CD4-positive, alpha-beta T cell treated with Interleukin-12 subunit alpha and Interleukin-12 subunit beta, for 1 hour (primary cell): ENCODE results near the gene INKA1.

Experiments
- DNase-seq: peaks from one replicate; pipeline ENCODE4 v3.0.0-alpha.2; 2020

The INKA1 gene

DNA sequence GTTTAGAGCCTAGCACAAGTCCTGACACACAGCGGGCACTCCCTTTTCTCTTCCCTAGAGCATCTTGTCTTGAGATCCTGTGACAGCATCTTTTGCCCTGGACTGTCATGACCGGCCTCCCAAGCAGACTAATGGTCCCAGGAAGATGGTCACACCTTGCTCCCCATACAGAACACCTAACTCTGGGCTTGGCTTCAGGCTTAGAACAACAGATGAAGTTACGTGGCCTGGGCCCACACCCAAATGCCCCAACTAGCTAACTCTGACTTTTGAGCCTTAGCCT lies 15.9 kb upstream of the INKA1 start:
- DNase-seq = no peak

DNA sequence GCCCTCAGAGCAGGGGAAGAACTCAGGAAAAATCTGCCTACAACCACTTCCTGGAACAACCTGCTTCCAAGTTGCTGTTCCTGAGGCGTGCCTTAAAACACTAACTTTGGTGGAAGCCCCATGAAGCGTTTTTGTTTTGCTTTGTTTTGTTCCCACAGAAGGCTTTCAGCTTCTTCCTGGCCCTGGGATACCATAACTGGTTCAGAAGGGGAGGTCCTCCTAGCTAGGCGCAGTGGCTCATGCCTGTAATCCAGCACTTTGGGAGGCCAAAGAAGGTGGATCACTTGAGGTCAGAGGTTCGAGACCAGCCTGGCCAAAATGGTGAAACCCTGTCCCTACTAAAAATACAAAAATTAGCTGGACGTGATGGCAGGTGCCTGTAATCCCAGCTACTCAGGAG lies 15.5 kb upstream of the INKA1 start:
- DNase-seq = no peak

DNA sequence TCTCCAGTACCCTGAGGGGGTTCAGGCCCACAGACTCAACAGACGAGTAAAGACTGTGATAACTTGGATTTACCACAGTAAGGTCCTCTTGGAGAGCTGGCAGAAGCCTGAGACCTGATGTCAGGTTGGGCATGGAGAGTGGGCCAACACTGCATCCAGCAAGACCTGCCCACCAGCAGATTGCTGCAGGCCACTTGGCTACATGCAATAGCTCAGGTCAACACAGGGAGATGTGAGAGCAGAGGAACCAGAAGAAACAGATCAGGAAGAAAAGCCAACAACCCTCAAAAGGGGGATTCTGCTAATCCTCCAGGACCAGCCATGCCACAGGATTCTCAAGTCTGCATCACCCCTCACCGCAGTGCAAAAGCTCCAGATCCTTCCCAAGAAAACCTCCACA lies 15.0 kb upstream of the INKA1 start:
- no peak for DNase-seq

DNA sequence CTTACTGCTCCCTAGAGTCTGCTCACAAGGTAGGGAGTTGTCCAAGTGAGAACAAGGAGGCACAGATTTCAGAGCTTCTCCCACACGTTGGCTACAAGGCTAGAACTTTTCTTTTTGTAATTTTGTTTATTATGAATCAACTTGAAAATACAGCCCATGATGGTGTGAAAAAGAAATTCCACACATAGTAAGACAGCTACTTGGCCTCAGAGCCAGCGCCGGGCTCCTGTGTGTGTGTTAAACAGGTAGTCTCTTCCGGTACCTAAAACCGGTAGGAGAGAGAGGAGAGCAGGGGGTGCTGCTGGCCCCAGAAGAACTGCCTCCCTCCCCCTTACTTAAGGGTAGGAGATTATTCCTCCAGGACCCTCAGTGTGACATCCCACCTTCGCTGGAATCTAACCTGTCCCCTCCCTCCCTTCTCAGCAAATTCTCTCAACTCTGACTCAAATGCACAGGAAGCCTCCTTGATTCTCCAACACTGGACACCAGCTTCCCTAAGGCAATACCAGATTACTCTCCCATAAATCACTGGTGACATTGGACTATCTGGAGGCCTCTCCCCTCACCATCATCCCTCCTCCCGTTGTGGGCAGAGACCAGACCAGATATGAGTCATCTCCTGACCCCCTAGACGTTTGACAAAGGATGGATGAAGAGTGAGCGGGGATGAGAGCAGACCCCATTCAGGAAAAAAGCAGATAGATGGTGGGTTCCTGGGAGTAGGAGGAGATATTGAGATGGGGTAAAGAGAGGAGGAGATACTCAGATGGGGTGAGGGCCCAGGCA lies 12.2 kb upstream of the INKA1 start:
- DNase-seq = no peak

DNA sequence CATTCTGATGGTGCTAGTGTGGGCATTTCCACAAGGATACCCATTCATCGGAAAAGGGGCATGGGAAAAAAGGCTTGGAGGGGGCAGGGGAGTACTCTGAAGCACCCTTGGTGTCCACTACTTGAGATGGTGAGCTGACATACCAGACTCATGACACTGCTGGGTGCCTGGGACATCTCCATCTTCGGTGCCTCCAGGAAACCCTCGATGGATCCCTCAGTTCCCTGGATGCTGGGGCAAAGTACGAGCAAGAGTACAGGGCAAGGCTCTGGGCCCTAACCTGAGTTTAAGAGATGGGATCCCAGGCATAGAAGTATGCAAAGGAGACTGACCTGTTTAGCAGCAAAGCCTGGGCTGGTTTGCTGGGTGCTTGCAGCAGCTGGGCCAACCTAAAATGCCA lies 11.5 kb upstream of the INKA1 start:
- no peak for DNase-seq

DNA sequence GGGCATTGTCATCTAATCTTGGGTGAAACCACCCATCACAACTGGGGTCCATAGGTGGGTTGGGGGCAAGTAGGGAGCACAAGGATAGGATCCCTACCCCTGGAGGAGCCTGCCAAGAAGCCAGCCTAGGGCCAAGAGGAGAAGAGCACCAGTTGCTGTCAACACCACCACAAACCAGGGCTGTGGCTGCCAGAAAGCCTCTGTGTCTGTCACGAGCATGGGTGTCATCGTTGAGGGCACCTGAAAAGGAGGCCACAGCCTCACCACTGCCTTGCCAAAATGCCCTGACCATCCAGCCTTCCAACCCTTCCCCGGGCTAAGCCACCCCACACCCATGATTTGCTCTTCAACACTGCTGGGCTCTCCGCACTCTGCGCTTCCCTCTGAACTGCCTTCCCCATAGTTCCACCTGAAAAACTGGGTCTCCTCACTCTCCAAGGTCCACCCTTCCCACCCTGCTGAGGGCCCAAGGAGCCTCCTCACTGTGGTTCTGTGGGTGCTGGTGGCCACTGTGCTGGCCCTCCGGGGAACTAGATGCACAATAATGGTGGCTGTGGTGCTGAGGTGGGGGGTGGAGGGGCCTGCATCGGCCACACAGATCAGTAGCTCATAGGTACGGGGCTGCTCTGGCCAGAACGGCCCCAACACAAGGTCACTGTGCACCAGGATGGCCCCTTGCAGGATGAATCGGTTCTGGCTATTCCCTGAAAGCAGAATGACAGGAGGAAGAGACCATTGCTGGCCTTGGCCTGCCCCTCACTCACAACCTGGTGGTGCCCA lies 10.5 kb upstream of the INKA1 start:
- no peak for DNase-seq

DNA sequence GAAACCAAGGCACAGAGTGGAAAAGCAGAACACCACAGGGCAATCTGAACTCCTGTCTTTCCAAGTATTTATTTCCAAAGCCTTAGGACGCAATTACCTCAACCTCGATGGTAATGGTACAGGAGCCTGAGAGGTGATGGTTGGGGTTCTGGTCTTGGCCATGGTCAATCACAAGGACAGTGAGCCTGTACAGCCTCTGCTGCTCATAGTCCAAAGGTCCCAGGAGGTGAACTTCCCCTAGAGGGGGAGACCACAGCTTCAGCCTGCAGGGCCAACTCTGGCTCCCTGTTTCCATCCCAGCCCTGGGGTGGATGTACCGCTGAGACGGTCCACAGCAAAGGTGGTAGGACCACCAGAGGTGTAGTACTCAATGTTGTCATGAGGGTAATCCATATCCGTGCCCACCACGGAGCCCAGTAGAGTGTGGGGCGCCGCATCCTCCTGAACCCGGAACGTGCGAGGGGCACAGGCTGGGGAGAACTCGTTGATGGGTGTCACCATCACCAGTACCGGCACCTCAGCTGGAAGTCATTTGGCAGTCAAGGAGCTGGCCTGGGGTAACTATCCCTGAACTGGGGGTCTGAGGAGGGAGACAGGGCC lies 9.5 kb upstream of the INKA1 start:
- DNase-seq = no peak

DNA sequence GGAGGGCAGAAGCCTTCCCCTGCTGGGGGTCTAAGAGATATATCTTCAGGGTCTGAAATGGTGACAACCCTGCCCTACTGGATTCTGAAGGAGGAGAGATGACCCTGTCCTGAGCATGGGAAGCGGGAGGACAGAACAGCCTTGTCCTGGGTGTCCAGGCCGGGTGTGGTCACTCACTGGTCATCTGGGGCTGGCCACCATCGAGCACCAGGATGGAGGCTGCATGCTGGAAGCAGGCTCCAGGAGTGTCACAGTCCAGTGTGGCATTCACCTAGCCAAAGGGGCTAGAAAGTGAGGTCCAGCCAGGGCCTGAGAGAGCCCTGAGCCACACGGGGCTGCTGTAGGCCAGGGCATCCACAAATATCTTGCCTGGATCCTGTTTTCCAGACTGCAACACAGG lies 8.6 kb upstream of the INKA1 start:
- no peak for DNase-seq

DNA sequence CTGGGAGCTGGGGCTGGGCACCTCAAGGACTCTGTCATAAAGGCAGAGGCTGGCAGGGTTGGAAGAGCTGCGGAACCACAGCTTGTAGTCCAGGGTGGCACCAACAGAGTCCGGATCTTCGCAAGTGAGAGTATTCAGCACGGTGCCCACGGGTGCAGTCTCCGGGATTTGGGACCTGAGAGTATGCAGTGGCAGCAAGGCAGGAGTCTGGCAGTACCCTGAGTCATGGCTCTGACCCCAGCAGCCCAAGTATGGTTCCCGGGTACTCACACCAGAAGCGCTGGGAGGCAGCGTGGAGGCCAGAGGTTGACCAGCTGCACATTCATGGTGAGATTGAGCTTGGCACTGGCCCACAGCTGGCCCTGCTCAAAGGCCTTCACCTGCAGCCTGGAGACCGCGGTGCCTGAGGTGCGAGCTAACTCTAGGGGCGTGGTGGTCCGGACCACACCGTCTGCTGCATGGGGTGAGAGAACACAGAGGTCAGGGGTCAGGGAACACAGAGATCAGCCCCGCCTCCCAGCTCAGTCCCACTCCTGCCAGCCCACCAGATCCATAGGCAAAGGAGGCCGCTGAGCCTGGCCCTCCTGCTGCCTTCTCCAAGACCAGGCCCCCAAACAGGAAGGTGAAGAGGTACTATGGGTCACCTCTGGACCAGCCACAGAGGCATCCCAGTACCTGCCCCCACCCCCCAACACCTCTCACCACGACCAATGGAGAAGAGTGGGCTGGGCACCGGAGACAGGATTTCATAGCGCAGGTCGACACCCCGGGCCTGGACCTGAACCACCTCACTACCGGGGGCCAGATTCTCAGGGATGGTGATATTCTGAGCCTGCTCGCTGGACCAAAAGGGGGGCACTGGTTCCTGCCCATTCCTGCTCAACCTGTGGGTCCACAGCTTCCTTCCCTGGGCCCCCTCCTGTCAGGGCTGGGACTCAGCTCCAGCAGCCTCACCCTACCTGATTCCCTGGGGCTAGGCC lies 7.8 kb upstream of the INKA1 start:
- no peak for DNase-seq

DNA sequence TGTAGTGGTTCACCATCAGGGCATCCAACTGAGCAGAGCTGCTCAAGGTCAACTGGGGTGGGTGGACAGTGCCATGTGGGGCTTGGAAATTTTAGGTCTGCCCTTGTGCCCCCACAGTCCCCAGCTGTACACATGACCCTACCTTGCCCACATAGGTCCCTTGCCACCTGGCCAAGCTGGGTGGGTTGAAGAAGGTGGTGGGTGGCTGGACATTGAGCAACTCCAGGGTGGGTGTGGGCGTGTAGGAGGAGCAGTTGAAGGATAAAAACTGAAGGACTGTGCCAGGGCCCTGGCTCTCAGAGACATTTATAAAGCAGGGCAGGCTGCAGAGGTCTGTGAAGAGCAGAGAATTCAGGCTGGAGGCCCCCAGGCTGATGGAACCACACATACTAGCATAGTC lies 4.0 kb upstream of the INKA1 start:
- no peak for DNase-seq

DNA sequence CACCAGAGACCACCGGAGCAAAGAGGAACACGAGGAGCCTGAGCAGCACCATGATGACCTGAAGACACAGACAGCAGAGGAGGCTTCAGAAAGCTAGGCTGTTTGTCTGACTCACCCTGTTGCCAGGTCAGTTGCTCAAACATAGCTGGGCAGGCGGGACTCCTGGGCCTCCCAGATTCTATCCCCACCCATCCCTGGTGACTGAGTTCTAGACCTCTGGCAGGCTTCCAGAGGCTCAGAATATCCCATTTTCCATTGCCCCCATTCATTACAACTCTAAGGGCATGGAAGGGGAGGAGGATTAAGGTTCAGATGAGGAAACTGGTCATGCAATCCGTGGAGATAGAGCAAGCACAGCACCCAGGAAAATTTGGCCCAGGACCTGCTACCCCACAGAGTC lies 3.3 kb upstream of the INKA1 start, which contains the start of gene CDHR4:
CDHR4 (minus strand) TSS at position 113 of the 400 bp plus-strand sequence; CDS start at position 52, 61 bp downstream.
- DNase-seq = no peak

DNA sequence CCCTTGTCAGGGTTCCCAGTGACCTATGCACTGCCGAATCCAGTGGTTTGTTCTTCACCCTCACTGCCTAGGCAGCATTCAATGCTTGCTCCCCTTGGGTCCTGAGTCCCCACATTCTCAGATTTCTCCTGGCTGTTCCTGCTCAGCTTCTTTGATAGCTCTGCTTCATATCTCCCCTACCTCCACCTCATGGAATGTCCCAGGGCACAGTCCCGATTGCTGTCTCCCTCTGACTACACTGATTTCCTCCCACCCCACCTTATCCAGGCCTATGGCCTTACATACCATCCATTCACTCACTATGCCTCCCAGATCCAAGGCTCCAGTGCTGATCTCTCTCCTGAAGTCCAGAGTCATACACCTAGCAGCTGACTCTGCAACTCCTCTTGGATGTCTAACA lies 1.9 kb upstream of the INKA1 start:
- no peak for DNase-seq

DNA sequence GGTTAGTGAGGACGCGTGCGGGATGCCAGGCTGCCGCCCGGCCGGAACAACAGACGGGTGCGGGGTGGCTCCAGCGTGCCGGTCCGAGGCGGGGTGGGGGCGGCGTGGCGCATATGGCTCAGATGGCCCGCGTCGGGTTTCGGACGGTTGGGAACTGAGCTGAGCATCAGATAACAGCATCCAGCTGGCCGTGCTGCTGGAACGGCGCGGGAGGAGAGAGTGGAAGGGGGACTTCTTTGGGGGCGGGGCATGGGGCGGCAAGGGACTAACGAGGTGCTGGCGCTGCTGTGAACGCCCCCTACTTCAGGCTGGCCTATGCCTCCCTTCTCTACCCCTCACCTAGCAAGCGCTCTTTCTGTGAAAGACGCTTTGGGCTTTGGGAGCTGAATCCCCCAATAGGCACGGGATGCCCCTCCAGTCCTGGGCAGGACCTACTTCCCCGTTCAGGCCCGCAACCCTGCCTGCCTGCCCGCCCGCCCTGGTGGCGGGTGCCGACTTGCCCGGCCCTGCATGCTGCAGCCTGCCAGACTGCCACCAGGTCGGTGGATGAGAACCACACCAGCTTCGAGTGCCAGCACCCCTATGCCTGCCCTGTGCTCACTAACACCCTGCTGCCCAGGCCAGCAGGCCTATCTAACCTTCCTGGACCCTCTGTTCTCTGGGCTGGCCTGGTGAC lies 542 bp downstream of the INKA1 start:
- peak; percentile 41 for DNase-seq

DNA sequence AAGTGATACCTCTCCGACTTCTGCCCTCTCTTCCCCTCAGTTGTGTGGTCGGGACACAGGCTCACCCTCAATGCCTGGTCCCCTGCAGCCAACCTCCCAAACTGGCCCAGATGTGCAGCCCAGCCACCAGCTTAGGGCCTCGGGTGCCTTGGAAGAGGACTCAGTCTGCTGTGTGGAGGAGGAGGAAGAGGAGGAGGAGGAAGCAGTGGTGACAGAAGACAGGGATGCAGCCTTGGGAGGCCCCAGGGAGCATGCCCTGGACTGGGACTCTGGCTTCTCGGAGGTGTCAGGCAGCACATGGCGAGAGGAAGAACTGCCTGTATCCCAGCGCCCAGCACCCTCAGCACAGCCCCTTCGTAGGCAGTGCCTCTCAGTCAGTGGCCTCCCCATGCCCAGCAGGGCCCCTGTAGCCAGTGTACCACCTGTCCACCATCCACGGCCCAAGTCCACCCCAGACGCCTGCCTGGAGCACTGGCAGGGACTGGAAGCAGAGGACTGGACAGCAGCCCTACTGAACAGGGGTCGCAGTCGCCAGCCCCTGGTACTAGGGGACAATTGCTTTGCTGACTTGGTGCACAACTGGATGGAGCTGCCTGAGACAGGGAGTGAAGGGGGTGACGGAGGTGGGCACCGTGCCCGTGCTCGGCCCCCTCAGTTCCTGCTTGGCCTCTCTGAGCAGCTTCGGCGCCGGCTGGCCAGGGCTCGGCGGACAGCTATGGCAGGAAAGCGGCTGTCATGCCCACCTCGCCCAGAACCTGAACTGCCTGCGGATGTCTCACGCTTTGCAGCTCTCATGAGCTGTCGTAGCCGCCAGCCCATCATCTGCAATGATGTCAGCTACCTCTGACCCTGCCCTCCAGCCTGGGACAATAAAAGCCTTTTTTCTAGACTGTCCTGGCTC lies 1.3 kb downstream of the INKA1 start:
- no peak for DNase-seq

DNA sequence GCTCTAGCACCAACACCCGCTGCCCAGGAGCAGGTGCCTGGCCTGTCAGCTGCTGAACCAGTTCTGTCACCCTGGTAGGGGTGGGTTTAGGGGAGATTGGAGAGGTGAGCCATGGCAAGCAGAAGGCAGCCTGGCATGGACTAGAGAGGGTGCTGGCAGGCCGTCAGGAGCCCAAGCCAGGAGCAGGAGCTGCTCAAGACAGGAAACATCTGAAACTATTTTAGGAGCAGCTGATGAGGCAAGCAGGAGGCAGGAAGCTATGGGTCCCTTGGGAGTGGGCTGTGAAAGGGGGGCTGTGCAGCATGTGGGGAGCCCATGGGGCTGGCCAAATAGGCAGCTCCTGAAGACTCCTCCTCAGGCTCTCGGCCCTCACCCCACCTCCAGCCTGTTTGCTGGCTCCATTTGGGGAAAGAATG lies 2.3 kb downstream of the INKA1 start:
- DNase-seq = no peak

DNA sequence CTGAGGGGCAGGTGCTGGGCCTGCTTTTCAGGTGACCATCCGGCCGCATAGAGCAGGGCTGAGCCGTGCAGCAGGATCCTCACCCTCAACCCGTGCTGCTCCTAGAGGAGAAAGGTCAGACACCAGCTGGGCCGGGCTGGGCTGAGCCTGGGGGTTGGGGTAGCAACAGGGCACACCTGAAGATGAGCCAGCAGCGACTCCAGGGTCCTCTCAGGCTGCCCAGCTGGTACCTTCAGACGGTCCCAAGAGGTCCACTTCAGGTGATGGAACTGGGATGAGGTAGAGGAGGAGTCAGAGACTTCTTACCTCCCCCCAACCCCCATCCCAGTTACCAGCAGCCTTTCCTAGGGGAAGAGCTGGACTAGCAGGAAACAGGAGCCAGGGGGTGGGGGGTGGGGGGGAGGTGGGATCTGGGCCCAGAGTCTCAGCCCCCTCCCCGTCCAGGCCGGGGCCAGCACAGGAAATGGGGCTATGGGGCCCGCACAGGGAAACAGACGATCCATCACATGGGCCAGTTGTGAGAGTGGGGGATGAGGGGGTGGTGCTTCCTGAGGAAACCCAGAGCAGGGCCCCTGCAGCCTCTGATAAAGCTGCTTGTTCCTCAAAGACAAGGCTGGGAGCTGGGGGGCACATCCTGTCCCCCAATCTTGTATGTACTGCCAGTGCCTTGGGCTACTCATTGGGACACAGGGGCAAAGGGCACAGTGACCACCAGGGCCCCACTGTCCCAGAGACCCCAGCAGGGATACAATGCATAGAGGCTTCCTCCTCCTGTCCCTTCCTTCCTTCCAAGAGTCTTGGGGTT lies 3.0 kb downstream of the INKA1 start:
- DNase-seq = no peak

DNA sequence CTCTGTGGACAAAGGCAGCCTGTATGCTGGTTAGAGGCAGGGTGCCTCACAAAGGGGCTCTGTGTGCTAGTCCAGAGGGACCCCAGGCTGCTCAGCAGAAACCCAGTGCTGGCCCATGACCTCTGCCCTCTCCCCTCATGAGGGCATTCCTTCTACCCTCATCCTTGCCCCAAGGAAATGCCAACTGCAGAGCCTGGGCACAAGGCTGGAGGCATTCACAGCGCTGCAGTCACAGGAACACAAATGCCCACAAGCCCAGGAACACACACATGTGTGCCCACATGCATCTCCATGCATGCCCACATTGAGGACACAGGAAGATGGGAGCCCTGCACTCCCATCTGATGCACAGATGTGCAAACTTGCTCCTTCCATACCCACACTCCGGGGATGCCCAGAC lies 3.8 kb downstream of the INKA1 start:
- no peak for DNase-seq

DNA sequence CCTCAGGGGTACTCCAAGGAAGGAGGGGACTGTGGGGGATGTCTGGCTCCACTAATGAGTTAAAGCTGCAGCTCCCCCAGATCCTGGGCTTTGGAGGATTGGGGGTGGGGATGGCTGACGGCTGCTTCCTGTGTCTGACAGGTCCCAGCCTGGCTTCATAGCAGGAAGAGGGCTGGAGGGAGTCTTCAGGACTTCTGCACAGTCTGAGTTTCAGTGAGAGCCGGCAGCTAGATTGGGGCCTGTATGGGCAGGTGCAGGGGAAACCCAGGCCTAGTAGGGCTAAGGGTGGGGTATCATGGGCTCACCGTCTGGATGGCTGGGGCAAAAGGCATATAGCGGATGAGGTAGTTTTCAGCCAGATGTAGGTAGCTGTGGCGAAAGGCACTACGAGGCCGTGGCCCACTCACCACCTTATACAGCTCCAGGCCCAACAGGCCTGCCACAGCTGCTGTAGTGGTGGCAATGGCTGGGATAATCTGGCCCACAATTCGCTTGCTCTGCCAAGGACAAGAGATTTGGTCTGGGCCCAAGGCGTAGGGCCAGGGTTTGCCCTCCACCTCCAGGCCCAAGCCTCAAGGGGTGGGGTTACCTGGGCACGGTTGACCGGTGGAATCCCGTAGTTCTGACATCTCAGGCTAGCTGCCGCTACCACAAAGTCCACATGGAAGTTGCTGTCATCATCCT lies 4.5 kb downstream of the INKA1 start:
- DNase-seq = no peak

DNA sequence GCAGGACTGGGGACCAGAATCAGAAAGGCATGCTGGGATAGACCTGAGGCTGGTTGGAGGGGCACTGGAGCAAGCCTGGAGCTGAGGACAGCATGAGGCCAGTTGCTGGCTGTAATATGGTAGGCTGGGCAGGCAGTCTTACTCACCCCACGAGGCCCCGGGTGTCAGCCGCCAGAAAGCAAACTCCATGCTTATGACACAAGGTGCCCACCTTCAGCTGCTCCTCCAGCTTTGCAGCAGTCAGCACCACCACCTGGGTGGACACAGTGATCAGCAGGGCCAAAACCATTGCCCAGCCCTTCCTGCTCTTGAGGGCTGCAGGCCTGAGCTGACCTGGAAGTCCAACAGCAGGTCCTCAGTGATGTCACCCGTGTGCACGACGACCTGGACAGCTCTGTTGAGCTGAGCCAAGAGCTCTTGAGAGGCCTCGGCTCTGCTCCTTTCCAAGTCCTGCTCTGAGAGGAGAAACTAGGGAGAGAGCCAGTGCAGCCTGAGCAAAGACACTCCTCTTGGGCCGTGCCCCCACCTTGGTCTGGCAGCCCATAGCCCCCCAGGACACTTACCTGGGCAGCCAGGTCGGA lies 9.9 kb downstream of the INKA1 start:
- no peak for DNase-seq
